A549 (cell line): ENCODE results near the gene IGSF9. TPM values are rescaled to one million over a fixed set of nuclear protein-coding genes. Genes with fewer than 3 reads are reported as not detected.

Source experiments
- ATAC-seq, 2 experiments: fragments of 200-7000 bp in 1 of 2; fragments of >200 bp in 1 of 2; cut with Nextera tagmentation in 1 of 2; cut with Tn5 transposase in 1 of 2; 3 replicates each; pipeline versions ENCODE4 v1.8.0 to v1.9.1; 2018 to 2020; ENCODE audit warnings: mild to moderate bottlenecking in 1 of 2, moderate library complexity in 1 of 2
- CTCF ChIA-PET: fragments of 300-600 bp; sonication (Branson Sonifier 250); formaldehyde crosslinking; extraction: SDS; loops from one replicate; lab custom pipeline; 2021; ENCODE audit warnings: antibody characterized with exemption, inconsistent platforms; lab: Yijun Ruan, JAX
- POLR2A ChIA-PET: fragments of 350-600 bp; formaldehyde crosslinking; extraction: SDS; loops from one replicate; lab custom pipeline; 2021; ENCODE audit warnings: antibody characterized with exemption, inconsistent platforms; lab: Yijun Ruan, JAX
- DNase-seq, 2 experiments: peaks; one replicate each; pipeline versions ENCODE4 v3.0.0 to v3.0.0-alpha.2; 2011 to 2016; ENCODE audit warnings: low read depth in 1 of 2, low spot score in 1 of 2
- FAIRE-seq: peaks from 2 replicates; lab custom pipeline; 2011; peaks lifted over from hg19 to GRCh38; lab: Jason Lieb, UNC
- H3K27ac ChIP-seq, 2 experiments: fragments of >200 bp; sonication (Bioruptor Twin); formaldehyde crosslinking; 3 replicates each; pipeline ENCODE4 v1.5.1; 2016 to 2017
- H3K4me1 ChIP-seq: fragments of >200 bp; sonication (Bioruptor Twin); formaldehyde crosslinking; 3 replicates; pipeline ENCODE4 v1.6.1; 2016
- H3K4me2 ChIP-seq: fragments of >200 bp; sonication (Bioruptor Twin); formaldehyde crosslinking; 3 replicates; pipeline ENCODE4 v1.6.1; 2016
- H3K4me3 ChIP-seq: fragments of >200 bp; sonication (Bioruptor Twin); formaldehyde crosslinking; 3 replicates; pipeline ENCODE4 v1.5.1; 2016
- H3K9me3 ChIP-seq: fragments of >200 bp; sonication (Bioruptor Twin); formaldehyde crosslinking; 3 replicates; pipeline ENCODE4 v1.6.1; 2016
- BCL3 ChIP-seq: fragments of >200 bp; sonication (Bioruptor Twin); formaldehyde crosslinking; IDR thresholded peaks from 3 replicates; pipeline ENCODE4 v1.6.1; 2016
- BHLHE40 ChIP-seq: IDR thresholded peaks from 2 replicates; pipeline ENCODE4 v1.6.1; 2012; ENCODE audit warnings: low read depth, low read length, inconsistent platforms
- CBX8 ChIP-seq: fragments of 200-600 bp; sonication (generic); IDR thresholded peaks from 2 replicates; pipeline ENCODE4 v1.6.1; 2016
- CTCF ChIP-seq: fragments of >200 bp; sonication (Bioruptor Twin); formaldehyde crosslinking; IDR thresholded peaks from 3 replicates; pipeline ENCODE4 v1.5.1; 2016
- ELK1 ChIP-seq: fragments of 150-350 bp; IDR thresholded peaks from 2 replicates; pipeline ENCODE4 v1.6.1; 2014; ENCODE audit warnings: low read depth, mild to moderate bottlenecking, low read length
- FOXS1 ChIP-seq: fragments of 250-450 bp; sonication (Bioruptor Pico); IDR thresholded peaks from 2 replicates; pipeline ENCODE4 v1.5.0; 2020; ENCODE audit warnings: mild to moderate bottlenecking, moderate library complexity
- HDAC2 ChIP-seq: fragments of 200-600 bp; sonication (generic); IDR thresholded peaks from 2 replicates; pipeline ENCODE4 v1.6.1; 2016
- HEYL ChIP-seq: fragments of 250-450 bp; sonication (Bioruptor Pico); IDR thresholded peaks from 2 replicates; pipeline ENCODE4 v1.8.0; 2021; ENCODE audit warnings: mild to moderate bottlenecking, moderate library complexity
- HMGXB4 ChIP-seq: fragments of 250-450 bp; sonication (Bioruptor Pico); IDR thresholded peaks from 2 replicates; pipeline ENCODE4 v1.5.0; 2021; ENCODE audit warnings: mild to moderate bottlenecking, moderate library complexity, borderline replicate concordance
- HOXA7 ChIP-seq: fragments of 250-450 bp; sonication (Bioruptor Pico); IDR thresholded peaks from 2 replicates; pipeline ENCODE4 v1.5.0; 2020; ENCODE audit warnings: mild to moderate bottlenecking, moderate library complexity
- JUNB ChIP-seq: fragments of >200 bp; sonication (Bioruptor Twin); formaldehyde crosslinking; IDR thresholded peaks from 2 replicates; pipeline ENCODE4 v1.6.1; 2016
- KDM5A ChIP-seq: fragments of 200-600 bp; sonication (generic); IDR thresholded peaks from 2 replicates; pipeline ENCODE4 v1.6.1; 2016; ENCODE audit warnings: antibody characterized with exemption, mild to moderate bottlenecking
- MYC ChIP-seq: IDR thresholded peaks from 2 replicates; pipeline ENCODE4 v1.6.1; 2012; ENCODE audit warnings: mild to moderate bottlenecking, inconsistent platforms, low read length, improper control_type of control experiment, borderline replicate concordance
- POLR2A ChIP-seq: IDR thresholded peaks from 2 replicates; pipeline ENCODE4 v1.6.1; 2012; ENCODE audit warnings: mild to moderate bottlenecking, low read length
- POLR2AphosphoS2 ChIP-seq: conservative IDR thresholded peaks from 2 replicates; pipeline ENCODE4 v1.6.1; 2012; ENCODE audit warnings: low read length, improper control_type of control experiment, inconsistent platforms
- RARB ChIP-seq: fragments of 250-450 bp; sonication (Bioruptor Pico); IDR thresholded peaks from 2 replicates; pipeline ENCODE4 v1.8.0; 2021; ENCODE audit warnings: mild to moderate bottlenecking, moderate library complexity
- RFX5 ChIP-seq: fragments of 450-650 bp; IDR thresholded peaks from 2 replicates; pipeline ENCODE4 v1.7.1; 2014; ENCODE audit warnings: antibody characterized with exemption, mild to moderate bottlenecking, moderate library complexity
- RNF2 ChIP-seq: fragments of 200-600 bp; sonication (generic); IDR thresholded peaks from 2 replicates; pipeline ENCODE4 v1.6.1; 2016; ENCODE audit warnings: low read depth, mild to moderate bottlenecking, antibody characterized with exemption, moderate library complexity, borderline replicate concordance
- TP53 ChIP-seq: fragments of 250-450 bp; sonication (Bioruptor Pico); IDR thresholded peaks from 2 replicates; pipeline ENCODE4 v1.5.0; 2021; ENCODE audit warnings: mild to moderate bottlenecking, moderate library complexity
- USF2 ChIP-seq: fragments of 450-650 bp; IDR thresholded peaks from 2 replicates; pipeline ENCODE4 v1.6.1; 2014; ENCODE audit warnings: antibody characterized with exemption
- ZC3H11A ChIP-seq: fragments of 450-650 bp; IDR thresholded peaks from 2 replicates; pipeline ENCODE4 v1.6.1; 2014; ENCODE audit warnings: antibody characterized with exemption, mild to moderate bottlenecking
- ZSCAN20 ChIP-seq: fragments of 250-450 bp; sonication (Bioruptor Pico); IDR thresholded peaks from 2 replicates; pipeline ENCODE4 v1.8.0; 2022; ENCODE audit warnings: mild to moderate bottlenecking, moderate library complexity
- WGBS: methylation state at CpG from one replicate; pipeline ENCODE4 v1.1.6; 2017; ENCODE audit errors: missing lambda C conversion rate; 5-methylcytosine and 5-hydroxymethylcytosine counted together
- polyA plus RNA-seq, 4 experiments: library from polyadenylated mRNA; depleted of rRNA in 3 of 4; stranded (reverse); fragments of >200 nt; fragmentation: RNase III in 1 of 4; extraction: RNeasy Plus Mini Kit Qiagen cat#74134 plus additional on column Dnase treatment in 1 of 4; gene quantifications; 2 replicates in 3 of 4; 3 replicates in 1 of 4; pipeline ENCODE4 v1.2.3, GENCODE V29; 2011 to 2017
- TF ChIP-seq, protein P1 (sequence below): IDR thresholded peaks from 2 replicates; pipeline ENCODE4 v1.6.1; 2012
- TF ChIP-seq, protein P2 (sequence below): fragments of 200-600 bp; sonication (generic); IDR thresholded peaks from 2 replicates; pipeline ENCODE4 v1.6.1; 2016; ENCODE audit warnings: antibody characterized with exemption, mild to moderate bottlenecking, moderate library complexity

IGSF9 gene
- polyA plus RNA-seq, 2 of the 4 experiments (the other 2 are of a cell fraction), result 0.06 to 0.54 TPM

DNA sequence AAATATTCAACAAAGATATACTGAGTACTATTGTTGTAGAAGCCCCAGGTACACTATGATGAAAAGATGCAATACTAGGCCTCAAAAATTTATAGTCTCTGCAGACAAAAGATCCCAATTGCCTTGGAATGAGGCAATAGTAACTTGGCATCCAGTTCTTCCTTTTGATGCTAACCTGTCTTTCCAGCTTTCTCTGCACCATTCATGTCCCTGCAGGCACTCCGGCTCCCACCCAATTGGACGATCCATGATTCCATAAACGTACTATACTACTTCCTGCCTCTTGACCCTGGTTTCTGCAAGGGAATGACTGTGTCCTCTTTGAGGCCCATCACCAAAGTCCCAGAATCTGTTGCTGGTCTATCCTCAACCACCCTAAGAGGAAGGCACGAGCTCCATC, 12.1 kb downstream of the IGSF9 start:
- ChIA-PET CTCF (interaction anchor here (0.9 to 22.4 kb wide), 11 partner anchors 8 to 152 kb away, joined by 3 to 665 read pairs (median 7); partner anchors contain the start of genes IGSF9 and TAGLN2), POLR2A (interaction anchor here (2.0 kb wide), 1 partner anchor 8 kb away, joined by 5 read pairs; the partner anchor contains the start of gene TAGLN2)
- FAIRE-seq, result no peak
- no peak overlapping the region for H3K27ac ChIP-seq
- no peak for DNase-seq
- no peak overlapping the region for H3K4me2 ChIP-seq
- H3K4me3 ChIP-seq, result no peak overlapping the region
- no peak for ATAC-seq
- no peaks in the 10 kb centered on the region for H3K9me3 ChIP-seq
- H3K4me1 ChIP-seq, result peaks cover 20% of the 10 kb centered on the region
- TF ChIP-seq CTCF, result no peak
- no peak for TF ChIP-seq TP53 (CRISPR knock-in tag)
- TF ChIP-seq, protein P1, sequence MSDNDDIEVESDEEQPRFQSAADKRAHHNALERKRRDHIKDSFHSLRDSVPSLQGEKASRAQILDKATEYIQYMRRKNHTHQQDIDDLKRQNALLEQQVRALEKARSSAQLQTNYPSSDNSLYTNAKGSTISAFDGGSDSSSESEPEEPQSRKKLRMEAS, result no peak
- TF ChIP-seq KDM5A, result no peak
- no peak for TF ChIP-seq HMGXB4 (CRISPR knock-in tag)
- no peak for TF ChIP-seq BCL3
- no peak for TF ChIP-seq HDAC2
- no peak for TF ChIP-seq USF2
- no peak for TF ChIP-seq RFX5
- TF ChIP-seq RARB (CRISPR knock-in tag), result no peak
- TF ChIP-seq HOXA7 (CRISPR knock-in tag), result no peak
- TF ChIP-seq, all 56 proteins: peak for 0
- WGBS, result 79% methylated on average over 4 of the region's 4 CpGs

DNA sequence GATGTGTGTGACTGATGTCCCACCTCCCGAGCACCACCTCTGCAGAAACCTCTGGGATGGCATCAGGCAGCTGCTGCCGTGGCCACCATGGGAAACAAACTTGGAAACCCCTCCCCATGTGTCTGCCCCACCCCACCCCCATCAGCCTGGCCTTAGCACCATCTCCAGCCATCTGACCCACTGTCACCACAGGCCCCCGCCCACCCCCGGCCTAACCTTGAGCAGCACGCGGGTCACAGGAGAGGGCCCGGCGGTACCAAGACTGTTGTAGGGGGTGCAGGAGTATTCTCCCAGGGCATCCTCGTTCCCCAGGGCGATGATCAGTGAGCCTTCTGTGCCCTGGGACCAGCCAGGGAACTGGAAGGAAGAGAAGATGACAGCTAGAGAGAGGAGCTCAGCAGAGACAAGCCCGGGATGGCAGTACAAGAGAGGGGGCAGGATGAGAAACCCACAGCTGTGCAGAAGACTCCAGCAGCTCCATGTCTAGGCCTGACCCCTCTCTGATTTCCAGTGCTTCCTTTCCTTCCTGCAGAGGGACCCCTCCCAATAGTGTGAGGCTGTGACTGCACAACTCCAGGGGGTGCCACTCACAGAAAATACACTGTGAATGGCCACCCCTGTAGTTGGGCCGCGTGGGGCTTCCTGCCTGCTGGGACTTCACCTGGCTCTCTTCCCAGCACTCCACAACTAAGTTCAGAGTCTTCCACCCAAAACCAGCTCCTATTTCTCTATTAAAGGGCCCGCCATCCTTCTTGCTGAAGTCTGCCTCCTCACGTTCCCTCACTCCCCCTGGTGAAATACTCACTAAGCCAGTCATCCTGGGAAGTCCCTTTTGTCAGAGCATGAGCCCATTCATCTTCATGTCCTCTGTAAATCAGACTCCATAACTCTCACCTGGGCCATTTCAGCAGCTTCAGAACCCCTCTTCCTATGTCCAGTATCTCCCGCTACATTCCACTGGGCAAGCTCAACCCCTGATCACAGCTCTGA, 12.8 kb downstream of the IGSF9 start:
- Histone ChIP-seq H3K27ac (no peak overlapping the region), H3K4me3 (no peak overlapping the region), H3K4me2 (no peak overlapping the region), H3K9me3 (no peaks in the 10 kb centered on the region), H3K4me1 (peaks cover 16% of the 10 kb centered on the region)
- TF ChIP-seq, protein P2, sequence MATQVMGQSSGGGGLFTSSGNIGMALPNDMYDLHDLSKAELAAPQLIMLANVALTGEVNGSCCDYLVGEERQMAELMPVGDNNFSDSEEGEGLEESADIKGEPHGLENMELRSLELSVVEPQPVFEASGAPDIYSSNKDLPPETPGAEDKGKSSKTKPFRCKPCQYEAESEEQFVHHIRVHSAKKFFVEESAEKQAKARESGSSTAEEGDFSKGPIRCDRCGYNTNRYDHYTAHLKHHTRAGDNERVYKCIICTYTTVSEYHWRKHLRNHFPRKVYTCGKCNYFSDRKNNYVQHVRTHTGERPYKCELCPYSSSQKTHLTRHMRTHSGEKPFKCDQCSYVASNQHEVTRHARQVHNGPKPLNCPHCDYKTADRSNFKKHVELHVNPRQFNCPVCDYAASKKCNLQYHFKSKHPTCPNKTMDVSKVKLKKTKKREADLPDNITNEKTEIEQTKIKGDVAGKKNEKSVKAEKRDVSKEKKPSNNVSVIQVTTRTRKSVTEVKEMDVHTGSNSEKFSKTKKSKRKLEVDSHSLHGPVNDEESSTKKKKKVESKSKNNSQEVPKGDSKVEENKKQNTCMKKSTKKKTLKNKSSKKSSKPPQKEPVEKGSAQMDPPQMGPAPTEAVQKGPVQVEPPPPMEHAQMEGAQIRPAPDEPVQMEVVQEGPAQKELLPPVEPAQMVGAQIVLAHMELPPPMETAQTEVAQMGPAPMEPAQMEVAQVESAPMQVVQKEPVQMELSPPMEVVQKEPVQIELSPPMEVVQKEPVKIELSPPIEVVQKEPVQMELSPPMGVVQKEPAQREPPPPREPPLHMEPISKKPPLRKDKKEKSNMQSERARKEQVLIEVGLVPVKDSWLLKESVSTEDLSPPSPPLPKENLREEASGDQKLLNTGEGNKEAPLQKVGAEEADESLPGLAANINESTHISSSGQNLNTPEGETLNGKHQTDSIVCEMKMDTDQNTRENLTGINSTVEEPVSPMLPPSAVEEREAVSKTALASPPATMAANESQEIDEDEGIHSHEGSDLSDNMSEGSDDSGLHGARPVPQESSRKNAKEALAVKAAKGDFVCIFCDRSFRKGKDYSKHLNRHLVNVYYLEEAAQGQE, result no peak
- TF ChIP-seq RARB (CRISPR knock-in tag) (no peak), ELK1 (no peak), POLR2AphosphoS2 (no peak), JUNB (no peak), FOXS1 (CRISPR knock-in tag) (no peak), HEYL (CRISPR knock-in tag) (no peak), ZSCAN20 (no peak), RNF2 (no peak), ZC3H11A (no peak), BHLHE40 (no peak), CBX8 (no peak), POLR2A (no peak), MYC (no peak)
- TF ChIP-seq, protein P1, result no peak
- FAIRE-seq (no peak), DNase-seq (no peak), ATAC-seq (no peak)
- WGBS, result 72% methylated on average over 8 of the region's 16 CpGs
- ChIA-PET POLR2A (interaction anchor here (2.0 kb wide), 1 partner anchor 7 kb away, joined by 5 read pairs; the partner anchor contains the start of gene TAGLN2), CTCF (interaction anchor here (0.8 to 22.4 kb wide), 10 partner anchors 7 to 319 kb away, joined by 3 to 665 read pairs (median 8); partner anchors contain the start of genes IGSF9 and TAGLN2)
